ENCODE results near the gene FXYD7. TPM values are rescaled to one million over a fixed set of nuclear protein-coding genes. Genes with fewer than 3 reads are reported as not detected.

FXYD7 gene
- total and polyA plus RNA-seq, 9 of the 15 experiments (the other 6 are each of a cell fraction or from before 2014, with no cell fraction given) = 0.10 to 0.80 (median 0.31) TPM; not detected in 3

- TF ChIP-seq SIX5 (IDR thresholded peaks at IDR 0.05; ENCODE audit: borderline replicate concordance in 1 of 2, insufficient read depth in 1 of 2, low read depth in 1 of 2, low read length in 2 of 2) (no peak), BDP1 (IDR thresholded peaks at IDR 0.05; ENCODE audit: insufficient read depth, insufficient read length) (no peak), ZNF253 (CRISPR knock-in tag; conservative IDR thresholded peaks at IDR 0.05) (no peak), TAF9B (IDR thresholded peaks at IDR 0.05; ENCODE audit: partially characterized antibody) (no peak), BCOR (IDR thresholded peaks at IDR 0.05) (no peak), JUNB (CRISPR knock-in tag; conservative IDR thresholded peaks at IDR 0.05) (no peak), ZNF444 (CRISPR knock-in tag; IDR thresholded peaks at IDR 0.05) (no peak), ARID3A (IDR thresholded peaks at IDR 0.05; ENCODE audit: borderline replicate concordance, low read depth, low read length) (no peak), CBFA2T2 (conservative IDR thresholded peaks at IDR 0.05) (no peak), RBM15 (IDR thresholded peaks at IDR 0.05; ENCODE audit: insufficient read depth, low read length) (no peak), TBL1XR1 (IDR thresholded peaks at IDR 0.05; ENCODE audit: low read length in 2 of 2) (no peak), SLC30A9 (CRISPR knock-in tag; IDR thresholded peaks at IDR 0.05) (no peak), DLX4 (CRISPR knock-in tag; IDR thresholded peaks at IDR 0.05) (no peak), HINFP (tag; conservative IDR thresholded peaks at IDR 0.05; ENCODE audit: low read depth) (no peak), RFX7 (CRISPR knock-in tag; IDR thresholded peaks at IDR 0.05) (no peak), ARID2 (IDR thresholded peaks at IDR 0.05) (no peak), SETDB1 (IDR thresholded peaks at IDR 0.05; ENCODE audit: low read length) (no peak), CTCFL (IDR thresholded peaks at IDR 0.05; ENCODE audit: borderline replicate concordance, insufficient read depth, low read depth, low read length, poor library complexity, severe bottlenecking) (peak; percentile 32), ERF (CRISPR knock-in tag; IDR thresholded peaks at IDR 0.05) (0 out of 2 replicates have a peak, but pooled peaks have one; percentile 13), MYC (IDR thresholded peaks at IDR 0.05; ENCODE audit: low read depth, low read length) (no peak), MYC (CRISPR knock-in tag; IDR thresholded peaks at IDR 0.05; ENCODE audit: borderline replicate concordance, low read depth) (no peak)
These were observed 1.9 kb upstream of the FXYD7 start (continued) for GRCh38 chr19:35140962-35141836.
